ENCODE measurements around the gene PTPRN2.
"Not testable (repeated sequence)": the region's sequence is repeated elsewhere in the genome, so short reads cannot be mapped to it uniquely, and the experiment has no call there.

Gene PTPRN2

GRCh38 chr7:158257516-158258410 lies 329.9 kb downstream of the PTPRN2 start:
- no peak for DNase-seq

GRCh38 chr7:158257001-158257400 lies 330.6 kb downstream of the PTPRN2 start:
- DNase-seq = no peak

- DNase-seq = no peak
Measured at GRCh38 chr7:158256091-158256816, 331.4 kb downstream of the PTPRN2 start.

GRCh38 chr7:158255558-158255957 lies 332.1 kb downstream of the PTPRN2 start:
- DNase-seq = no peak

GRCh38 chr7:158255156-158255555 lies 332.5 kb downstream of the PTPRN2 start:
- no peak for DNase-seq

GRCh38 chr7:158253670-158254045 lies 334.0 kb downstream of the PTPRN2 start:
- not testable (repeated sequence) for DNase-seq

GRCh38 chr7:158252837-158253669 lies 334.6 kb downstream of the PTPRN2 start:
- no peak for DNase-seq

- no peak for DNase-seq
Measured at GRCh38 chr7:158252081-158252836, 335.4 kb downstream of the PTPRN2 start.

- no peak for DNase-seq
Measured at GRCh38 chr7:158251061-158251965, 336.3 kb downstream of the PTPRN2 start.

GRCh38 chr7:158249692-158250091 lies 337.9 kb downstream of the PTPRN2 start:
- no peak for DNase-seq

- DNase-seq = no peak
Measured at GRCh38 chr7:158248816-158249215, 338.8 kb downstream of the PTPRN2 start.

- no peak for DNase-seq
Measured at GRCh38 chr7:158247758-158248487, 339.7 kb downstream of the PTPRN2 start.

- no peak for DNase-seq
Measured at GRCh38 chr7:158246960-158247673, 340.5 kb downstream of the PTPRN2 start.

- no peak for DNase-seq
Measured at GRCh38 chr7:158246272-158246959, 341.2 kb downstream of the PTPRN2 start.

- DNase-seq = no peak
Measured at GRCh38 chr7:158245724-158246041, 341.9 kb downstream of the PTPRN2 start.

GRCh38 chr7:158244873-158245723 lies 342.5 kb downstream of the PTPRN2 start:
- DNase-seq = no peak

- DNase-seq = no peak
Measured at GRCh38 chr7:158244430-158244829, 343.2 kb downstream of the PTPRN2 start.

GRCh38 chr7:158241919-158242318 lies 345.7 kb downstream of the PTPRN2 start:
- DNase-seq = no peak

All from activated CD4-positive, CD25-positive, alpha-beta regulatory T cell (primary cell).